ENCODE measurements around the gene POLR2C. TPM values are rescaled to one million over a fixed set of nuclear protein-coding genes. Genes with fewer than 3 reads are reported as not detected.

Gene POLR2C
- total RNA-seq (2022; extraction: Qiagen RNA extraction; ENCODE audit: low read depth), result 108 to 134 TPM (median 114 TPM) in 5 replicates

GRCh38 chr16:57462209-57462977 lies at the start of gene POLR2C:
Gene POLR2C, plus strand, starts transcription at chr16:57462679. Its CDS starts 46 bp downstream, at chr16:57462725.

GRCh38 chr16:57447186-57447962 lies 15.1 kb upstream of the POLR2C start, which contains the start of the genes CIAPIN1 and COQ9:
Gene CIAPIN1, minus strand, starts transcription at chr16:57447385. Its CDS starts 6,457 bp downstream, at chr16:57440928.
Gene COQ9, plus strand, starts transcription at chr16:57447479. Its CDS starts 27 bp downstream, at chr16:57447506.

GRCh38 chr16:57485916-57486857 lies 23.7 kb downstream of the POLR2C start, which contains the start of gene DOK4:
Gene DOK4, minus strand, starts transcription at chr16:57486493. Its CDS starts 6,986 bp downstream, at chr16:57479507.

Other genes starting within 250 kb of the POLR2C start
- 58.4 to 77.6 TPM (median 74.6 TPM) in 5 replicates for gene ARL2BP, start 217.4 kb upstream of the POLR2C start, total RNA-seq (2022; extraction: Qiagen RNA extraction; ENCODE audit: low read depth)
- 1.0 to 1.6 TPM (median 1.1 TPM) in 5 replicates for gene PLLP, start 178.0 kb upstream of the POLR2C start, total RNA-seq (2022; extraction: Qiagen RNA extraction; ENCODE audit: low read depth)
- gene CCL22, start 103.9 kb upstream of the POLR2C start, total RNA-seq (2022; extraction: Qiagen RNA extraction; ENCODE audit: low read depth), result 0.05 TPM in 2 of 5 replicates, not detected in the others
- gene CX3CL1, start 90.2 kb upstream of the POLR2C start, total RNA-seq (2022; extraction: Qiagen RNA extraction; ENCODE audit: low read depth), result 0.07 to 0.19 TPM (median 0.12 TPM) in 4 of 5 replicates, not detected in the other
- not detected in 5 replicates for gene CCL17, start 57.9 kb upstream of the POLR2C start, total RNA-seq (2022; extraction: Qiagen RNA extraction; ENCODE audit: low read depth)
- 69.4 to 81.7 TPM (median 74.6 TPM) in 5 replicates for gene CIAPIN1, start 15.3 kb upstream of the POLR2C start, total RNA-seq (2022; extraction: Qiagen RNA extraction; ENCODE audit: low read depth)
- gene COQ9, start 15.2 kb upstream of the POLR2C start, total RNA-seq (2022; extraction: Qiagen RNA extraction; ENCODE audit: low read depth), result 32.9 to 54.5 TPM (median 50.9 TPM) in 5 replicates
- 26.4 to 50.2 TPM (median 40.8 TPM) in 5 replicates for gene DOK4, start 23.8 kb downstream of the POLR2C start, total RNA-seq (2022; extraction: Qiagen RNA extraction; ENCODE audit: low read depth)
- gene CCDC102A, start 73.9 kb downstream of the POLR2C start, total RNA-seq (2022; extraction: Qiagen RNA extraction; ENCODE audit: low read depth), result 4.2 to 11.8 TPM (median 8.6 TPM) in 5 replicates
- 0.07 to 0.22 TPM (median 0.17 TPM) in 3 of 5 replicates, not detected in the others for gene ADGRG5, start 80.0 kb downstream of the POLR2C start, total RNA-seq (2022; extraction: Qiagen RNA extraction; ENCODE audit: low read depth)
- gene ADGRG1, start 166.0 kb downstream of the POLR2C start, total RNA-seq (2022; extraction: Qiagen RNA extraction; ENCODE audit: low read depth), result 101 to 249 TPM (median 188 TPM) in 5 replicates
- gene ADGRG3, start 205.6 kb downstream of the POLR2C start, total RNA-seq (2022; extraction: Qiagen RNA extraction; ENCODE audit: low read depth), result 0.37 to 0.57 TPM (median 0.49 TPM) in 5 replicates
- gene DRC7, start 232.1 kb downstream of the POLR2C start, total RNA-seq (2022; extraction: Qiagen RNA extraction; ENCODE audit: low read depth), result 0.19 to 0.48 TPM in 2 of 5 replicates, not detected in the others